WERI-Rb-1 (cell line): ENCODE results near the gene IFT74.

Experiments
- DNase-seq: peaks from one replicate; pipeline ENCODE4 v3.0.0-alpha.2; 2020
- H3K27ac ChIP-seq: fragments of 250-450 bp; sonication (Bioruptor Pico); 2 replicates; pipeline ENCODE4 v1.5.1; 2020; ENCODE audit warnings: mild to moderate bottlenecking, moderate library complexity
- H3K27me3 ChIP-seq: fragments of 250-450 bp; sonication (Bioruptor Pico); 2 replicates; pipeline ENCODE4 v1.5.1; 2021; ENCODE audit warnings: mild to moderate bottlenecking, low read depth, moderate library complexity; ENCODE audit not compliant: insufficient read depth, severe bottlenecking
- H3K36me3 ChIP-seq: fragments of 250-450 bp; sonication (Bioruptor Pico); 2 replicates; pipeline ENCODE4 v1.5.1; 2020; ENCODE audit warnings: mild to moderate bottlenecking, moderate library complexity
- H3K4me3 ChIP-seq: 2 replicates; pipeline ENCODE4 v1.5.1; 2011; ENCODE audit warnings: low read depth, mild to moderate bottlenecking, control low read depth, low read length
- H3K9me3 ChIP-seq: fragments of 250-450 bp; sonication (Bioruptor Pico); 2 replicates; pipeline ENCODE4 v1.5.1; 2021; ENCODE audit warnings: mild to moderate bottlenecking, moderate library complexity; ENCODE audit not compliant: severe bottlenecking
- CTCF ChIP-seq: IDR thresholded peaks from 2 replicates; pipeline ENCODE4 v1.5.1; 2011; ENCODE audit warnings: low read depth, mild to moderate bottlenecking, control low read depth, inconsistent platforms, low read length

IFT74 gene

GRCh38 chr9:27059412-27059811 lies 103.2 kb downstream of the IFT74 start:
- TF ChIP-seq CTCF = no peak
- H3K9me3 ChIP-seq = no peaks in the 10 kb centered on the region
- H3K4me3 ChIP-seq = no peak overlapping the region
- DNase-seq = no peak
- no peaks in the 10 kb centered on the region; the same call in 1 of the 2 replicates for H3K36me3 ChIP-seq
- H3K27ac ChIP-seq = no peak overlapping the region
- H3K27me3 ChIP-seq = no peaks in the 10 kb centered on the region

GRCh38 chr9:27059907-27060306 lies 103.7 kb downstream of the IFT74 start:
- Histone ChIP-seq H3K36me3 (no peaks in the 10 kb centered on the region; the same call in 1 of the 2 replicates), H3K4me3 (no peak overlapping the region), H3K9me3 (no peaks in the 10 kb centered on the region), H3K27me3 (no peaks in the 10 kb centered on the region), H3K27ac (no peak overlapping the region)
- DNase-seq = no peak
- no peak for TF ChIP-seq CTCF

- no peak for DNase-seq
- Histone ChIP-seq H3K36me3 (no peaks in the 10 kb centered on the region), H3K4me3 (no peak overlapping the region), H3K27me3 (no peaks in the 10 kb centered on the region), H3K27ac (no peak overlapping the region), H3K9me3 (no peaks in the 10 kb centered on the region)
- TF ChIP-seq CTCF = no peak
Measured at GRCh38 chr9:27065288-27065687, 109.1 kb downstream of the IFT74 start.

- no peak for DNase-seq
- Histone ChIP-seq H3K9me3 (no peaks in the 10 kb centered on the region), H3K4me3 (no peak overlapping the region), H3K27me3 (no peaks in the 10 kb centered on the region), H3K27ac (no peak overlapping the region), H3K36me3 (no peaks in the 10 kb centered on the region)
- TF ChIP-seq CTCF = no peak
Measured at GRCh38 chr9:27073841-27074728, 117.9 kb downstream of the IFT74 start.

- TF ChIP-seq CTCF = no peak
- Histone ChIP-seq H3K4me3 (no peak overlapping the region), H3K9me3 (no peaks in the 10 kb centered on the region), H3K27ac (no peak overlapping the region), H3K36me3 (no peaks in the 10 kb centered on the region), H3K27me3 (no peaks in the 10 kb centered on the region)
- DNase-seq = no peak
Measured at GRCh38 chr9:27078685-27079084, 122.5 kb downstream of the IFT74 start.
